Measurements from ENCODE around the gene KLHDC8A.

Gene KLHDC8A

DNA sequence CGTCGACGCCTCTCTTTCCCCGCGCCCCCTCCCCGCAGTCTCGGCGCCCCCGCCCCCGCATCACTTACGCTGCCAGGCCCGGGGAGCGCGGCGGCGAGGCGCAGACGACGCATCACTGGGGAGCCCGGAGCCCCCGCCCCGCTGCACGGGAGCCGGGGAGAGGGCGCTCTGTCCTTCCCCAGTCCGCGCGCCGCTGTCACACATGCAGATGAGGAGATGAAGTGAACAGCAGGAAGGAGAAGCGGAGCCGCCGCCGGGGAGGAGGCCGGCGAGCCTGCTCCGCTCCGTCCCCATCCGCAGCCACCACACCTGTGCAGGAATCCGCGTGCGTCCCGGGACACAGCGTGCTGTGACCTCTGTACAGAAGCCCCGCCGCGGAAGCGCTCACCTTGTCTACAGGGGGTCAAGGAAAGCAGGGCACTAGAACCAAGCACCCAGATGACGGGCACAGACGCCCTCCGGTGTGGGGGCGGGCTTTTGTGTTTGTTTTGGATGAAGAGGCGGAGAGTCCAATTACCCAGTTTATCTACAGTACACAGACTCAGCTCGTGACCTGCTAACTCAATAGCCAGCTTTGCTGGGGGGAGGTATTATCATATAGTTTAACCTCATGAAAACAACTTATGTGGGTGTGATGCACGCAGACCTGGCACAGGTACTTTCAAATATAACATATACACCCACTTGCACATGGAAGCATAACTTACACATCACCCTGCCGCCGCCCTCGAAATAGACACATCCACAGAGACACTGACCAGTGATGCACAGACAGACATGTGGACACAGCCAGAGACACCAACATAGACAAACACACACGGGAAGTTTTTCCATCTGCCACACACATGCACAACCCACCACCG lies 12.4 kb downstream of the KLHDC8A start (continued):
- TF ChIP-seq ZSCAN16 (tag by site-specific recombination; IDR thresholded peaks at IDR 0.05) (no peak), TRIM28 (IDR thresholded peaks at IDR 0.05; ENCODE audit: borderline replicate concordance, low read length) (peak; percentile 25; the same call in 1 of the 2 replicates), MZF1 (tag by site-specific recombination; IDR thresholded peaks at IDR 0.05; ENCODE audit: borderline replicate concordance) (0 out of 2 replicates have a peak, but pooled peaks have one; percentile 18), ZNF433 (tag by site-specific recombination; IDR thresholded peaks at IDR 0.05; ENCODE audit: low read depth) (no peak), ZNF366 (tag by site-specific recombination; conservative IDR thresholded peaks at IDR 0.05) (peak; percentile 67), SALL2 (tag by site-specific recombination; IDR thresholded peaks at IDR 0.05; ENCODE audit: borderline replicate concordance) (no peak), ZNF664 (tag by site-specific recombination; IDR thresholded peaks at IDR 0.05) (peak; percentile 40; the same call in 1 of the 2 replicates), ZFP37 (tag by site-specific recombination; IDR thresholded peaks at IDR 0.05) (peak; percentile 77; the same call in 1 of the 2 replicates), EGR2 (tag by site-specific recombination; IDR thresholded peaks at IDR 0.05; ENCODE audit: low read depth) (peak; percentile 90), ZNF114 (tag by site-specific recombination; IDR thresholded peaks at IDR 0.05) (no peak), ZNF423 (tag by site-specific recombination; IDR thresholded peaks at IDR 0.05) (0 out of 2 replicates have a peak, but pooled peaks have one; percentile 55), ZNF133 (tag by site-specific recombination; IDR thresholded peaks at IDR 0.05) (no peak), KLF16 (tag by site-specific recombination; IDR thresholded peaks at IDR 0.05) (peak; percentile 11; the same call in 1 of the 2 replicates), ZNF24 (tag by site-specific recombination; IDR thresholded peaks at IDR 0.05) (peak; percentile 39), ZNF792 (tag by site-specific recombination; IDR thresholded peaks at IDR 0.05) (0 out of 2 replicates have a peak, but pooled peaks have one; percentile 24), ZNF23 (tag by site-specific recombination; IDR thresholded peaks at IDR 0.05; ENCODE audit: borderline replicate concordance) (no peak), ZNF514 (tag by site-specific recombination; IDR thresholded peaks at IDR 0.05) (no peak), ZNF391 (tag by site-specific recombination; IDR thresholded peaks at IDR 0.05; ENCODE audit: borderline replicate concordance, low read depth) (no peak; the same call in 1 of the 2 replicates), ZNF596 (tag by site-specific recombination; IDR thresholded peaks at IDR 0.05) (no peak), ZNF138 (tag by site-specific recombination; IDR thresholded peaks at IDR 0.05; ENCODE audit: borderline replicate concordance) (no peak), ZNF585B (tag by site-specific recombination; IDR thresholded peaks at IDR 0.05) (no peak), ZNF501 (tag by site-specific recombination; IDR thresholded peaks at IDR 0.05) (peak; percentile 70), ZNF155 (tag by site-specific recombination; IDR thresholded peaks at IDR 0.05) (no peak), ZNF777 (tag by site-specific recombination; IDR thresholded peaks at IDR 0.05; ENCODE audit: borderline replicate concordance) (no peak), ZBTB20 (tag by site-specific recombination; IDR thresholded peaks at IDR 0.05) (peak; percentile 39; the same call in 1 of the 2 replicates)
- TF ChIP-seq, protein P1, sequence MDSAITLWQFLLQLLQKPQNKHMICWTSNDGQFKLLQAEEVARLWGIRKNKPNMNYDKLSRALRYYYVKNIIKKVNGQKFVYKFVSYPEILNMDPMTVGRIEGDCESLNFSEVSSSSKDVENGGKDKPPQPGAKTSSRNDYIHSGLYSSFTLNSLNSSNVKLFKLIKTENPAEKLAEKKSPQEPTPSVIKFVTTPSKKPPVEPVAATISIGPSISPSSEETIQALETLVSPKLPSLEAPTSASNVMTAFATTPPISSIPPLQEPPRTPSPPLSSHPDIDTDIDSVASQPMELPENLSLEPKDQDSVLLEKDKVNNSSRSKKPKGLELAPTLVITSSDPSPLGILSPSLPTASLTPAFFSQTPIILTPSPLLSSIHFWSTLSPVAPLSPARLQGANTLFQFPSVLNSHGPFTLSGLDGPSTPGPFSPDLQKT (IDR thresholded peaks at IDR 0.05; ENCODE audit: borderline replicate concordance, low read depth, low read length) = no peak
- TF ChIP-seq, protein P2, sequence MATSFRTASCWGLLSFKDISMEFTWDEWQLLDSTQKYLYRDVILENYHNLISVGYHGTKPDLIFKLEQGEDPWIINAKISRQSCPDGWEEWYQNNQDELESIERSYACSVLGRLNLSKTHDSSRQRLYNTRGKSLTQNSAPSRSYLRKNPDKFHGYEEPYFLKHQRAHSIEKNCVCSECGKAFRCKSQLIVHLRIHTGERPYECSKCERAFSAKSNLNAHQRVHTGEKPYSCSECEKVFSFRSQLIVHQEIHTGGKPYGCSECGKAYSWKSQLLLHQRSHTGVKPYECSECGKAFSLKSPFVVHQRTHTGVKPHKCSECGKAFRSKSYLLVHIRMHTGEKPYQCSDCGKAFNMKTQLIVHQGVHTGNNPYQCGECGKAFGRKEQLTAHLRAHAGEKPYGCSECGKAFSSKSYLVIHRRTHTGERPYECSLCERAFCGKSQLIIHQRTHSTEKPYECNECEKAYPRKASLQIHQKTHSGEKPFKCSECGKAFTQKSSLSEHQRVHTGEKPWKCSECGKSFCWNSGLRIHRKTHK (tag by site-specific recombination; IDR thresholded peaks at IDR 0.05) = no peak
- TF ChIP-seq, protein P3, sequence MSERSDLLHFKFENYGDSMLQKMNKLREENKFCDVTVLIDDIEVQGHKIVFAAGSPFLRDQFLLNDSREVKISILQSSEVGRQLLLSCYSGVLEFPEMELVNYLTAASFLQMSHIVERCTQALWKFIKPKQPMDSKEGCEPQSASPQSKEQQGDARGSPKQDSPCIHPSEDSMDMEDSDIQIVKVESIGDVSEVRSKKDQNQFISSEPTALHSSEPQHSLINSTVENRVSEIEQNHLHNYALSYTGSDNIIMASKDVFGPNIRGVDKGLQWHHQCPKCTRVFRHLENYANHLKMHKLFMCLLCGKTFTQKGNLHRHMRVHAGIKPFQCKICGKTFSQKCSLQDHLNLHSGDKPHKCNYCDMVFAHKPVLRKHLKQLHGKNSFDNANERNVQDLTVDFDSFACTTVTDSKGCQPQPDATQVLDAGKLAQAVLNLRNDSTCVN (tag by site-specific recombination; optimal IDR thresholded peaks at IDR 0.05) = peak; percentile 78
- TF ChIP-seq, protein P4, sequence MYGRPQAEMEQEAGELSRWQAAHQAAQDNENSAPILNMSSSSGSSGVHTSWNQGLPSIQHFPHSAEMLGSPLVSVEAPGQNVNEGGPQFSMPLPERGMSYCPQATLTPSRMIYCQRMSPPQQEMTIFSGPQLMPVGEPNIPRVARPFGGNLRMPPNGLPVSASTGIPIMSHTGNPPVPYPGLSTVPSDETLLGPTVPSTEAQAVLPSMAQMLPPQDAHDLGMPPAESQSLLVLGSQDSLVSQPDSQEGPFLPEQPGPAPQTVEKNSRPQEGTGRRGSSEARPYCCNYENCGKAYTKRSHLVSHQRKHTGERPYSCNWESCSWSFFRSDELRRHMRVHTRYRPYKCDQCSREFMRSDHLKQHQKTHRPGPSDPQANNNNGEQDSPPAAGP (tag by site-specific recombination; IDR thresholded peaks at IDR 0.05) = 0 out of 2 replicates have a peak, but pooled peaks have one; percentile 34
- TF ChIP-seq, protein P5, sequence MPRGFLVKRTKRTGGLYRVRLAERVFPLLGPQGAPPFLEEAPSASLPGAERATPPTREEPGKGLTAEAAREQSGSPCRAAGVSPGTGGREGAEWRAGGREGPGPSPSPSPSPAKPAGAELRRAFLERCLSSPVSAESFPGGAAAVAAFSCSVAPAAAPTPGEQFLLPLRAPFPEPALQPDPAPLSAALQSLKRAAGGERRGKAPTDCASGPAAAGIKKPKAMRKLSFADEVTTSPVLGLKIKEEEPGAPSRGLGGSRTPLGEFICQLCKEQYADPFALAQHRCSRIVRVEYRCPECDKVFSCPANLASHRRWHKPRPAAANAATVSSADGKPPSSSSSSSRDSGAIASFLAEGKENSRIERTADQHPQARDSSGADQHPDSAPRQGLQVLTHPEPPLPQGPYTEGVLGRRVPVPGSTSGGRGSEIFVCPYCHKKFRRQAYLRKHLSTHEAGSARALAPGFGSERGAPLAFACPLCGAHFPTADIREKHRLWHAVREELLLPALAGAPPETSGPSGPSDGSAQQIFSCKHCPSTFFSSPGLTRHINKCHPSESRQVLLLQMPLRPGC (tag by site-specific recombination; IDR thresholded peaks at IDR 0.05) = peak; percentile 86
- TF ChIP-seq, protein P6, sequence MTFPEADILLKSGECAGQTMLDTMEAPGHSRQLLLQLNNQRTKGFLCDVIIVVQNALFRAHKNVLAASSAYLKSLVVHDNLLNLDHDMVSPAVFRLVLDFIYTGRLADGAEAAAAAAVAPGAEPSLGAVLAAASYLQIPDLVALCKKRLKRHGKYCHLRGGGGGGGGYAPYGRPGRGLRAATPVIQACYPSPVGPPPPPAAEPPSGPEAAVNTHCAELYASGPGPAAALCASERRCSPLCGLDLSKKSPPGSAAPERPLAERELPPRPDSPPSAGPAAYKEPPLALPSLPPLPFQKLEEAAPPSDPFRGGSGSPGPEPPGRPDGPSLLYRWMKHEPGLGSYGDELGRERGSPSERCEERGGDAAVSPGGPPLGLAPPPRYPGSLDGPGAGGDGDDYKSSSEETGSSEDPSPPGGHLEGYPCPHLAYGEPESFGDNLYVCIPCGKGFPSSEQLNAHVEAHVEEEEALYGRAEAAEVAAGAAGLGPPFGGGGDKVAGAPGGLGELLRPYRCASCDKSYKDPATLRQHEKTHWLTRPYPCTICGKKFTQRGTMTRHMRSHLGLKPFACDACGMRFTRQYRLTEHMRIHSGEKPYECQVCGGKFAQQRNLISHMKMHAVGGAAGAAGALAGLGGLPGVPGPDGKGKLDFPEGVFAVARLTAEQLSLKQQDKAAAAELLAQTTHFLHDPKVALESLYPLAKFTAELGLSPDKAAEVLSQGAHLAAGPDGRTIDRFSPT (tag by site-specific recombination; IDR thresholded peaks at IDR 0.05) = peak; percentile 58; the same call in 1 of the 2 replicates

All from HEK293 (cell line).